Ovary (tissue), 9 donors: Measurements from ENCODE around the gene HDAC11. TPM values are rescaled to one million over a fixed set of nuclear protein-coding genes. Genes with fewer than 3 reads are reported as not detected.

Source experiments
- DNase-seq, 5 donors: peaks; one replicate each; pipeline ENCODE4 v3.0.0-alpha.2; 2019 to 2020
- H3K27ac ChIP-seq, 2 donors: fragments of 200-600 bp; one replicate each; pipeline versions ENCODE4 v1.5.1 to v1.8.0; 2019 to 2022
- H3K27me3 ChIP-seq: fragments of 200-600 bp; one replicate; pipeline ENCODE4 v1.8.0; 2022
- H3K36me3 ChIP-seq: fragments of 200-600 bp; sonication (generic); one replicate; pipeline ENCODE4 v1.5.1; 2019
- H3K4me1 ChIP-seq: one replicate; pipeline ENCODE4 v1.8.1; 2013; ENCODE audit warnings: mild to moderate bottlenecking, moderate library complexity; ENCODE audit not compliant: insufficient read depth
- H3K4me3 ChIP-seq: fragments of 200-600 bp; sonication (generic); one replicate; pipeline ENCODE4 v1.5.1; 2017
- H3K9me3 ChIP-seq, 2 donors: fragments of 200-600 bp in 1 of 2; sonication (generic) in 1 of 2; one replicate each; pipeline versions ENCODE4 v1.5.1 to v1.8.1; 2013 to 2019; ENCODE audit warnings: mild to moderate bottlenecking in 1 of 2, moderate library complexity in 1 of 2
- EP300 ChIP-seq: sonication (generic); formaldehyde crosslinking; IDR thresholded peaks from one replicate; pipeline ENCODE4 v1.6.1; 2017; ENCODE audit warnings: antibody characterized with exemption
- POLR2A ChIP-seq: fragments of 450-650 bp; IDR thresholded peaks from one replicate; pipeline ENCODE4 v1.6.1; 2017; ENCODE audit warnings: antibody characterized with exemption, mild to moderate bottlenecking, moderate library complexity
- WGBS, 3 donors: extraction: QIAGEN DNeasy Blood & Tissue Kit in 1 of 3; methylation state at CpG; one replicate each; pipeline versions ENCODE4 v1.1.5 to v1.1.7; 2013 to 2017; 5-methylcytosine and 5-hydroxymethylcytosine counted together
- intact Hi-C, 4 donors: fragments of 100-400 bp; cut with DNase I; formaldehyde crosslinking; loops; one replicate each; pipeline versions ENCODE4 v1.11.0 to v1.15.1; 2022 to 2023
- polyA plus RNA-seq, 2 donors: library from polyadenylated mRNA; stranded (reverse); fragments of 200-250 nt in 1 of 2; fragments of 350-450 nt in 1 of 2; fragmentation: Illumina TruSeq in 1 of 2; extraction: RNeasy Lipid Tissue Mini Kit (QIAGEN cat#74804) in 1 of 2; gene quantifications; one replicate each; pipeline ENCODE4 v1.2.3, GENCODE V29; 2013 to 2014
- total RNA-seq, 7 donors: library from RNA; depleted of rRNA in 2 of 7; stranded (reverse); fragments of >200 nt in 2 of 7; fragmentation: NEBNext Ultra II Directional in 3 of 7; extraction: Animal tissue kit (Norgen Biotek cat#: 25700) in 3 of 7; gene quantifications; one replicate each; pipeline versions ENCODE4 v1.1.0 to v1.2.4, GENCODE V29; 2016 to 2023
- TF ChIP-seq, protein P1 (sequence below), 3 donors: fragments of 450-650 bp in 2 of 3; fragments of 200-600 bp in 1 of 3; IDR thresholded peaks; one replicate each; pipeline versions ENCODE4 v1.5.1 to v1.8.0; 2016 to 2022; ENCODE audit warnings: antibody characterized with exemption in 3 of 3, mild to moderate bottlenecking in 1 of 3
- donor health status: DM: no; HTN: no; CAD: no; lungs with moderate emphysema.
- donor health status: DM: no; HTN: no; CAD: no.
- donor health status: Bipolar disorder and iron deficiency.
- donor health status: DM: yes; HTN: yes; CAD: no.
- donor health status: DM: no; HTN: no; CAD: no.
- donor health status: DM: yes; HTN: yes; CAD: no.

HDAC11 gene
- total and polyA plus RNA-seq, 9 donors: 6.4 to 27.1 (median 19.6) TPM

DNA sequence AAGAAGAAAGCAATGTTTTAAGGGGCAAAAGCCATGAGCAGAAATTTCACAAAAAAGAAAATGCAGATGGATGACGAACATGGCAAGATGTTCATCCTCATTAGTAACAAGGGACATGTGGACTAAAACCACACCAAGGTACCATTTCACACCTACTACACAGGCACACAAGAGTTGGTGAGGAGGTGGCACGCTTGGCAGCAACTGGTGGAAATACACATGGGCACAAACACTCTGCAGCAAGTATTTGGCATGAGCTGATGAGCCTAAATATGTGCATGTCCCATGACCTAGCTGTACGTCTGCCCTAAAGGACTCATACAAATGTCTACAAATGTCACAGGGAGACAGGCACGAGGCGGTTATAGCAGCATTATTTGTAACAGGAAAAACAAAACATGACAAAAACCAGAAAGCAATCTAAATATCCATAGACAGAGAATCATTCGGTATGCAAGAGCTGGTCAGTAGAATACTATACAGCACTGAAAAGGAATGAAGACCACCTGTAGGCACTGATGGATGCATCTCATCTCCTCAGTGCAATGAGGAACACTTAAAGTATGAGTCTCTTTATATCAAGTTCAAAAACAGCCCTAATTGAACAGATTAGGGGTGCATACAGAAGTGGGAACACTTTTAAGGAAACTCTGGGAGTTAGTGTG lies 57.3 kb downstream of the HDAC11 start:
- Histone ChIP-seq H3K4me1 (no peaks in the 10 kb centered on the region), H3K27me3 (no peaks in the 10 kb centered on the region), H3K27ac (no peak overlapping the region), H3K4me3 (no peak overlapping the region), H3K9me3 (no peaks in the 10 kb centered on the region), H3K36me3 (no peaks in the 10 kb centered on the region)
- DNase-seq: no peak
- TF ChIP-seq POLR2A: no peak
- TF ChIP-seq, protein P1, sequence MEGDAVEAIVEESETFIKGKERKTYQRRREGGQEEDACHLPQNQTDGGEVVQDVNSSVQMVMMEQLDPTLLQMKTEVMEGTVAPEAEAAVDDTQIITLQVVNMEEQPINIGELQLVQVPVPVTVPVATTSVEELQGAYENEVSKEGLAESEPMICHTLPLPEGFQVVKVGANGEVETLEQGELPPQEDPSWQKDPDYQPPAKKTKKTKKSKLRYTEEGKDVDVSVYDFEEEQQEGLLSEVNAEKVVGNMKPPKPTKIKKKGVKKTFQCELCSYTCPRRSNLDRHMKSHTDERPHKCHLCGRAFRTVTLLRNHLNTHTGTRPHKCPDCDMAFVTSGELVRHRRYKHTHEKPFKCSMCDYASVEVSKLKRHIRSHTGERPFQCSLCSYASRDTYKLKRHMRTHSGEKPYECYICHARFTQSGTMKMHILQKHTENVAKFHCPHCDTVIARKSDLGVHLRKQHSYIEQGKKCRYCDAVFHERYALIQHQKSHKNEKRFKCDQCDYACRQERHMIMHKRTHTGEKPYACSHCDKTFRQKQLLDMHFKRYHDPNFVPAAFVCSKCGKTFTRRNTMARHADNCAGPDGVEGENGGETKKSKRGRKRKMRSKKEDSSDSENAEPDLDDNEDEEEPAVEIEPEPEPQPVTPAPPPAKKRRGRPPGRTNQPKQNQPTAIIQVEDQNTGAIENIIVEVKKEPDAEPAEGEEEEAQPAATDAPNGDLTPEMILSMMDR (IDR thresholded peaks at IDR 0.05): no peak
- TF ChIP-seq EP300: no peak
- WGBS, 3 donors: 87 to 92% (median 92%) methylated on average over 6 of the region's 6 CpGs
- intact Hi-C loops: no loop called here

DNA sequence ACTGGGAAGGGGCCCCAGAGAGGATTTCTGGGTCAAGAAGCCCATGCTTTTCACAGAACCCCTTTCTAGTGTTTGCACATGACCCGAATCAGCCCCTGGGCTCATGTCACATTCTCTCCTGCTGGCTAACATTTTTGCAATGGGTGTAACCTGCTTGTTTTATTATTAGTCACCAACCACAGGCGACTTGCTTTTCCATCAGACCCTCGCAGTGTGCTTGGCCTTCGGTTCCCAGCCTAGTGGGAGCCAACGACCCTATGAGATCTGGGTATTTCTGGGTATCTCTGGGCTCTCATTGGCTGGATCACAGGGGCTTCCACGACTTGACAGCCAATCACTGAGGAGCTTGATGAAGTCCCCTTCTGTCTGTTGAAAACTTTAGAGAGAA lies 57.8 kb downstream of the HDAC11 start:
- no peak overlapping the region for H3K4me3 ChIP-seq
- no peak for DNase-seq
- H3K27ac ChIP-seq: no peak overlapping the region
- no peak for TF ChIP-seq EP300
- TF ChIP-seq, protein P1 (IDR thresholded peaks at IDR 0.05): no peak
- no peak for TF ChIP-seq POLR2A
- intact Hi-C loops: no loop called here
- H3K9me3 ChIP-seq: no peaks in the 10 kb centered on the region
- no peaks in the 10 kb centered on the region for H3K27me3 ChIP-seq
- WGBS, 3 donors: 62 to 66% (median 62%) methylated on average over 6 of the region's 6 CpGs
- H3K4me1 ChIP-seq: no peaks in the 10 kb centered on the region
- H3K36me3 ChIP-seq: no peaks in the 10 kb centered on the region

DNA sequence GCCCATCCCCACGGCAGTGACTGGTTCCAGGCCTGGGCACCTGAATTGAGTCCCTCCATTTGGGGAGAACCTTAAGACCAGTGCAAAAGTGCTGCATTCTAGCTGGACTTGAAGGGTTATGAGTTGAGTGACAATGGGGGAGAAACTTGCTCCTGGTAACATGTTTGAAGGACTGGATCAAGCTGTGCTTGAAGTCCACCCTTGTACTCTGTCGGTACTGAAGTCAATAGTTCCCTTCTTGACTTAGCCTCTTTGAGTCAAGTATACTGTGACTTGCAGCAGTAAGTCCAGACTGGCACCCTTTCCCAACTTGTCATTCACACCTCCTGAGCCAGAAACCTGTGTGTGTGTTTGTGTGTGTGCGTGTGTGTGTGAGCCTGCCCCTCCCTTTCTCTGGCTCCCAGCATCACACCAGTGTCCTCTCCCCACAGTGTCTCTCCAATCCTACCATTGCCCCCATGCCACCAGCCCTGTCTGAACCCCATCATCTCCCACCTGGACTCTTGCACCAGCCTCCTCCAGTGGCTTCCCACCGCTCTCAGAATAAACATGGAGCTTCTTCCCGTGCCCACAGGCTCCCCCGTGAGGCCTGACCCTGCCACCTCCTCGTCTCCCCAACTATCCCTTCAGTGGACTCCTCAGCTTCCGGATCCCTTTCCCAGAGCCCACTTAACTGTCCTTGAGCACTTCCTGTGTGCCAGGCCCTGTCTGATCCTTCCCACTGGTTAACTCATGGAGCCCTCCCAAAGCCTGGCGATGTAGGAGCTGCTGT lies 58.6 kb downstream of the HDAC11 start:
- WGBS, 3 donors: 71 to 81% (median 72%) methylated on average over 9 of the region's 9 CpGs
- H3K27ac ChIP-seq: no peak overlapping the region
- H3K9me3 ChIP-seq: no peaks in the 10 kb centered on the region
- TF ChIP-seq POLR2A (no peak), EP300 (no peak)
- TF ChIP-seq, protein P1 (IDR thresholded peaks at IDR 0.05): no peak
- no peaks in the 10 kb centered on the region for H3K36me3 ChIP-seq
- H3K4me3 ChIP-seq: no peak overlapping the region
- H3K4me1 ChIP-seq: no peaks in the 10 kb centered on the region
- no peaks in the 10 kb centered on the region for H3K27me3 ChIP-seq
- DNase-seq: peak in 1 of 5 donors; percentile 18
- intact Hi-C loops: no loop called here

DNA sequence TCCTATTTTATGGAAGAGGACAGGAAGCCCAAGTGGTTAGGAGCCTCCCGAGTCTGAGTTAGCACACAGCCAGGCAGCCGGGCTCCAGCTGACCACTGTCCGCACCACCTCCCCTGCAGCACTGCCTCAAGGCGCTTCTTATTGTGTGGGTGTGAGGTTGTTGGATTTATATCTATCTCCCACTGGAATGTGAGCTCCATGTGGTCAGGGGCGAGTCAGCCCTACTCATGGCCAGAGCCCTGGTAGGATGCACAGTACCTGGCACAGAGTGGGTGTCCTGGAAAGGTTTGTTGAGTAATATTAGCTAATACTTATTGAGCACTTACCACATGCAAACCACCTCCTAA lies 59.2 kb downstream of the HDAC11 start:
- no peaks in the 10 kb centered on the region for H3K9me3 ChIP-seq
- H3K4me3 ChIP-seq: no peak overlapping the region
- TF ChIP-seq, protein P1 (IDR thresholded peaks at IDR 0.05): no peak
- no peak for TF ChIP-seq EP300
- no peak for TF ChIP-seq POLR2A
- intact Hi-C loops: no loop called here
- no peak overlapping the region for H3K27ac ChIP-seq
- no peaks in the 10 kb centered on the region for H3K4me1 ChIP-seq
- no peaks in the 10 kb centered on the region for H3K27me3 ChIP-seq
- 64 to 76% (median 72%) methylated on average over 5 of the region's 5 CpGs for WGBS, 3 donors
- H3K36me3 ChIP-seq: no peaks in the 10 kb centered on the region
- DNase-seq: no peak
